Measurements from ENCODE around the gene CPB2. TPM values are rescaled to one million over a fixed set of nuclear protein-coding genes. Genes with fewer than 3 reads are reported as not detected.

Gene CPB2
- total RNA-seq, 2 donors from 2014 or later: 0.40 TPM; not detected in 1

- H3K4me1 ChIP-seq: no peaks in the 10 kb centered on the region
- H3K27me3 ChIP-seq: no peaks in the 10 kb centered on the region
- H3K27ac ChIP-seq: no peak overlapping the region
- DNase-seq: no peak
- H3K9ac ChIP-seq (ENCODE audit: low read depth in 2 of 2, low read length in 2 of 2): no peak overlapping the region
- TF ChIP-seq CTCF (IDR thresholded peaks at IDR 0.05): no peak
- H3K9me3 ChIP-seq: no peaks in the 10 kb centered on the region
- intact Hi-C loops (cut with DNase I): no loop called here
- no peaks in the 10 kb centered on the region for H3K36me3 ChIP-seq
- H3K4me3 ChIP-seq: no peak overlapping the region
These were observed 1.8 kb downstream of the CPB2 start for GRCh38 chr13:46103037-46103436.

GRCh38 chr13:46102255-46102605, 2.6 kb downstream of the CPB2 start:
- no peaks in the 10 kb centered on the region for H3K27me3 ChIP-seq
- H3K4me1 ChIP-seq: no peaks in the 10 kb centered on the region
- no peak overlapping the region for H3K9ac ChIP-seq (ENCODE audit: low read depth in 2 of 2, low read length in 2 of 2)
- H3K36me3 ChIP-seq: no peaks in the 10 kb centered on the region
- no peak overlapping the region for H3K4me3 ChIP-seq
- H3K27ac ChIP-seq: no peak overlapping the region
- DNase-seq: no peak
- TF ChIP-seq CTCF (IDR thresholded peaks at IDR 0.05): no peak
- intact Hi-C loops (cut with DNase I): no loop called here
- no peaks in the 10 kb centered on the region for H3K9me3 ChIP-seq

GRCh38 chr13:46101484-46102254, 3.2 kb downstream of the CPB2 start:
- no peaks in the 10 kb centered on the region for H3K27me3 ChIP-seq
- H3K4me3 ChIP-seq: no peak overlapping the region
- H3K9me3 ChIP-seq: no peaks in the 10 kb centered on the region
- no peak for DNase-seq
- H3K4me1 ChIP-seq: no peaks in the 10 kb centered on the region
- H3K9ac ChIP-seq (ENCODE audit: low read depth in 2 of 2, low read length in 2 of 2): no peak overlapping the region
- H3K27ac ChIP-seq: no peak overlapping the region
- no peak for TF ChIP-seq CTCF (IDR thresholded peaks at IDR 0.05)
- H3K36me3 ChIP-seq: no peaks in the 10 kb centered on the region
- intact Hi-C loops (cut with DNase I): no loop called here

GRCh38 chr13:46101002-46101401, 3.8 kb downstream of the CPB2 start:
- H3K9me3 ChIP-seq: no peaks in the 10 kb centered on the region
- no peak overlapping the region for H3K27ac ChIP-seq
- no peak overlapping the region for H3K9ac ChIP-seq (ENCODE audit: low read depth in 2 of 2, low read length in 2 of 2)
- intact Hi-C loops (cut with DNase I): no loop called here
- H3K4me3 ChIP-seq: no peak overlapping the region
- TF ChIP-seq CTCF (IDR thresholded peaks at IDR 0.05): no peak
- DNase-seq: no peak
- H3K4me1 ChIP-seq: no peaks in the 10 kb centered on the region
- H3K27me3 ChIP-seq: no peaks in the 10 kb centered on the region
- H3K36me3 ChIP-seq: no peaks in the 10 kb centered on the region

DNA sequence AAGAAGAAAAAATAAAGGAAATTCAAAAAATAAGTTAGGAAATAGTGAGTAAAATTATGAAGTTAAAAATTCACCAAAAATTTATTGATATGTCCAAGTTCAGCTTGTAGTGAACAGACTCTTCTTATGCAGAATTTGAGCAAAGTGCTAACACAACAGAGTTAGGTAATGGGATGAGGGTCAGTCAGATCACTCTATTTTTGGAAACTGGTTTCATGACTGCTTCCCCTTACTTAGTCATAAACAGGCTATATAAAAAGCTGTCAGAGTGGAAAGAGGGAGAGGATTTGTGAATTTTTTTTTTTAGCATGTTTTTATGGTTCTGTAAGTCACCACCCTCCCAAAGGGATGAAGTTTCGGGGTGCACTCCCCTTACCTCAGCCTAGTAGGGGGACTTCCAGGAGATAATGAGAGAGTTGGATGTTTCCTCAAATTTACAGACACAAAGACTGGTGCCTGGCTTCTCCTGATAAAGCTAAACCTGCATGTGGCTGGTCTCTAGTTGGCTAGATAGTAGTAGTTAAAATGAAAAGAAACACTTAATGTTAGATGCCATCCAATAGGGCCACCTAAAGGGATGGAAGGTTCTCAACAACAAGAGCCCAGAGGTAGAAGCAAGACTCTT, 4.5 kb downstream of the CPB2 start:
- no peaks in the 10 kb centered on the region for H3K4me1 ChIP-seq
- no peak for TF ChIP-seq CTCF (IDR thresholded peaks at IDR 0.05)
- no peak overlapping the region for H3K9ac ChIP-seq (ENCODE audit: low read depth in 2 of 2, low read length in 2 of 2)
- no peak for DNase-seq
- H3K9me3 ChIP-seq: no peaks in the 10 kb centered on the region
- H3K27me3 ChIP-seq: no peaks in the 10 kb centered on the region
- no peaks in the 10 kb centered on the region for H3K36me3 ChIP-seq
- intact Hi-C loops (cut with DNase I): no loop called here
- no peak overlapping the region for H3K4me3 ChIP-seq
- H3K27ac ChIP-seq: no peak overlapping the region
